T follicular helper cell (primary cell): ENCODE results near the gene TAF1B.
A peak's percentile ranks its signal among the peaks of the same experiment; 100 is the strongest.

Experiments used
- DNase-seq: peaks from one replicate; pipeline ENCODE4 v3.0.0-alpha.2; 2020; ENCODE audit warnings: low read depth
- total RNA-seq, 2 experiments: gene quantifications; one replicate each; lab custom pipeline; 2026; lab: John Stamatoyannopoulos, UW

The TAF1B gene
- total RNA-seq, result 26.2 to 33.4 reads per million in 2 experiments

DNA sequence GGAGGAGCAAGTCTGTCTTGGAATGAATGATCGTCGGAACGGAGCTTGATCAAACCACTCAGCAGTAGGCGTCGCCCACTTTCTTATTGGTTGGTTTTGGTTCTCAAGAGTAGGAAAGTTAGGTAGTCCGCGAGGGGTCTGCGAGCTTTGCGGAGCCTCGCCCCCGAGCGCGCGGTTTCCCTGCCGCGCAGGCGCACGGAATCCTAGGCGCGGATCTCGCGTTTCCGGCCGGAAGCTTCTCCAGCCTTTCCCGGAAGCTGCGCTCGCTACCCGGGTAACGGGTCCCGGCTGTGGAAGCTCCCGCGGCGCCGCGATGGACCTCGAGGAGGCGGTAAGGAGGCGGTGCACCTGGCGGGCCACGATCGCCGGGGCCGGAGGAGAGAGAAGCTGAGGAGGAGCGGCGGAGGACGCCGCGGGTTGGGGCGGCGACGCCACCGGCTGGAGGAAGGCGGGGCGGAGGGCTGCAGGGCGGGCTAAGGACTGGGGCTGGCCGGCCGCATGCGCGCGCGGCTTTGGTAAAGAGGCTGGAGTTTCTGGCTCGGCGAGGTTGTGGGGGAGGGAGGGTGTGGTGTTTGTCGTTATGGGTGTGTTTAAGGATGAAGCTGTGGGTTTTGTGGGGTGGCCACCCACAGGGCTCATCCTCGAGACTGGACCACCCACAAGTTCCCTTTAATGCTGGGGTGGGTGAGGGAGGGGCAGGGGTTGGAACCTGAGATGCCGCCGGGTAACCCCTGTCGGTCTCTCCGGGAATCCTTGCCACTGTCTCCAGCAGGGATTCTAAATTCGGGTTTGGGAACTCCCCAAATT lies at the start of gene TAF1B:
Gene TAF1B (plus strand): TSS at position 246 of the 807 bp plus-strand sequence. CDS start 68 bp downstream, at position 314.
- peak; percentile 66 for DNase-seq

DNA sequence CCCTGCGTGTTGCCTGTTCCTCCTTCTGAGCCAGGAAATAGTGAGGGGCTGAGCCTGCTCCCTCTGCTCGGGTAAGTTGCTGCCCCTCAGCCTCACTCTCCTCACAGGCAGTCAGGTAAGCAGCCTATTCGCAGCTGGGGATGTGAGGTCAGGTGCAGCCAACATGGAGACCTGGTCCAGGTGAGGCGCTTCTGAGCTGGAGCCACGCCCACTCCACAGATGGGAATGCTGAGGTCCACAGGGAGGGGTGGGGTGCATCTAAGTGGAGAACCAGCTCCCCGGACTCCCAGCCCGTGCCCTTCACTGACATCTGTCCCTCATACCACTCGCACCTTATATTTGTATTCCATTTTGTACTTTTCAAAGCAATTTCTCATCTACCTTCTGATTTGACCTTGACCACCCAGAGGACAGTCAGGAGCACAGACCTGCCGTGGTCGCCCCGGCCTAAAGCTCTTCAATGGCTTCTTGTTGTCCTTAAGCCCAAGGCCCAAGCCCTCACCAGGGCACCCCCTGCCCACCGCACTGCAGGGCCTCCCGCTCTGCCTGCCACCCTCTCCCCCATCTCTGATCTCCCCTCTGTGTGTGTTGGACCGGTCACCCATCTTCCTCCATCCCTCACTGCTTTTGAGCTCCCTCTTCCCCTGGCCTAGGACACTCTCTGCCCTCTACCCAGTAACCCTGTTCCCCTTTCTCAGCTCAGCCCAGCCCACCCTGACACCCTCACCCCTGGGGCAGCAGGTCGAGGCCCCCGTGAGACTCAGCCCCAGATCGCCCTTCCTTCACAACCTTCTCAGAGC lies 49.2 kb upstream of the TAF1B start:
- DNase-seq, result no peak

DNA sequence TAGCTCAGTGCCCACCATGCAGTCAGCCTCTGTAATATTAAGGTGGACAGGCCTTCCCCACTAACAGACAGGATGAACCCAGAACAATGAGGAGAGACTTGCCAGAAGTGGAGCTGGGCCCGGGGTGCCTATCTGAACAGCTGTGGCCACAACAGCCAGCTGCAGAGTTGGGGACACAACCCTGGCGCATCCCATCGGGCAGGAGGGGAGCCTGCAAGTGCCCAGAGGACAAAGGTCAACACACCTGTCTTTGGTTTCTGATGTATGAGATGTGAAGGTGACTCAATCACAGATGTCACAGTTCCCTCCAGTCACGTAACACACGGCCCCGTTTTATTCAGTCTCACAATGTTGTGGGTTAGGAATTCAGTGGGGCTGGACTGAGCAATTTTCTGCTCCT lies 48.2 kb upstream of the TAF1B start:
- DNase-seq, result no peak

DNA sequence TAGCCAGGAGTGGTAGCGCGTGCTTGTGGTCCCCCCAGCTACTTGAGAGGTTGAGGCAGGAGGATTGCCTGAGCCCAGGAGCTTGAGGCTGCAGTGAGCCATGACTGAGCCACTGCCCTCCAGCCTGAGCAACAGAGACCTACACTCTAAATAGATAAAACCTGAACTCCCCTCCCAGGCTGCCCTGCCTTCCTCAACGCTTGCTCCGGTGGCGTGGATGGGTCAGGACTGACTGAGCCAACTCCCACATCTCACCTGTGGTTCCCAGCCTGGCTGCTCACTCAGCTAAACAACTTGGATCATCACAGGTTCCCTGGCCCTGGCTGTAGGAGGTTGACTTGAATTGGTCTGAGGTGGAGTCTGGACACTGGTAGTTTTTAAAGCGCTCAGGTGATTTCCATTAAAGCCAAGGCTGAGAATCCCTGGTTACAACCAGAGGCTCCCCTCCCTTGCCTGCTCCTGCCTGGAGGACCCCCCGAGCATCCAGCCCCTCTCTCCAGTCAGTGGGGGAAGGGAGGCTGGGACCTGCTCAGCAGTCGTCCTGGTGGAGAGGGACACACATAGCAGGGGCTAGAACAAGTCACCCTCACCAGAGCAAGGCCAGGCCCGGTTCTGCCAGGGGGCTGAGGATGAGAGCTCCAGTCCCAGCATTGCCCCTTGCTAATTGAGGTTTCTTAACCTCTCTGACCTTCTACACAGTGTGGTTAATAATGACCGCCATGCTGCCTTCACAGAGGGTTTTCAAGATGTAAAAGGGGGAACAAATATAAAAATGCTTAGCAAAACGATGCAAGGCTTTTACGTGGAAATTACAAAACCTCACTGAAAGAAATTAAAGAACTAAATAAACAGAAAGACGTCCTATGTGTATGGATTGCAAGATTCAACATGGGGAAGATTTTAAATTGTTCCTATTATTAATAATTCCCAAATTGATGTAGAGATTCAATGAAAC lies 46.9 kb upstream of the TAF1B start:
- no peak for DNase-seq

DNA sequence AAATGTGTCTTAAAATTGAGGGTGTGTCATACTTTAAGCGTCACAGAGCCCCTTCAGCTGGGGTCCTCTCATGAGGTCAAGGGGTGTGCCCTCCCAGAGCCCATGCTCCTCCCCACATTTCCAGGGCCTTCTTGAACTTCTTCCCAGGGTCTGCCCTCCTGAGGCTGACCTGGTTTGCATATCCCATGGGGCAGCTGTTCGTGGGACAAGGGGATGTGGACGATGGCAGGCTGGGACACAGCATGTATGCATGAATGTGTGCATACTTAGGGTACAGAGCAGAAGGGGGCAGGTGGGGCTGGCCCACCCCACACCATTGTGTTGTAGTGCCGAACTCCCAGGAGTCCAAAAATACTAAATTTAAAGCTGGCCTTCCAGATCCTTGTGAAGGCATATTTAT lies 46.2 kb upstream of the TAF1B start:
- DNase-seq, result no peak

DNA sequence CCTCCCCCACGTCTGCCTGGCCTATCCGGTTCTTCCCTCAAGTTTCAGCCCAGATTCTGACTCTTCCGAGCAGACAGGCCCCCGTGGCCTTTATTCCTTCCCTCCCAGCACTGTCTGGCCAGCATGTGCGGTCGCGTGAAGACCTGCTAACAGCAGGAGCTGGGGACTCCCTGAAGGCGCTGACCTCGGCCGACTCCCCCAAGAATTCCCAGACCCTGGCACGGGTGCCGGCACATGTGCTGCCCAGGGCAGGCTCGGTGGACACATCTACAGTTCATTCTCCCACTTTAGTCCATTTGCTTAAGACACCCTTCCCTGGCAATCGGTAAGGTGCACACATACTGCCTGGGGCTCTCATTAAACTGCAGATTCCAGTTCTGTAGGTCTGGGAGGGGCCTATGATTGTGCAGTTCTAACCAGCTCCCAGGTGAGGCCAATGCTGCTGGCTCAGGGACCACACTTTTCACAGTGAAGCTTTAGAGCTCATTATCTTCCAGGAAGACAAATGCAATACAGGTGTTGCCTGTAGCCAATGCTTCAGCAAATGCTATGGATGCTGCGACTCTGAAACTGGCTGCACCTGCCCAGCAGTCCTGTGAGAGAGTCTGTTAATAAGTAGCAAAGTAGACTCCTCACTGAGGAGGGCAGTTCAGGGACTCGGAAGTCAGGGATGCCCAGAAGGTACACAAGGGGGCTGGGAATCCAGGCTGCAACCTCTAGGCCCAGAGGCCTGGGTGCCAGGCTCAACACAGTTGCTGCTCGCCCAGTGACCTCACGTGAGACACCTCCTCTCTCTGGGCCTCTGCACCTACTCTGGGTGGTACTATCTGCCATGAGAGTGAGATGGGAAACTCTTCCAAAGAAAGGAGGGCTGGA lies 45.4 kb upstream of the TAF1B start:
- no peak for DNase-seq

DNA sequence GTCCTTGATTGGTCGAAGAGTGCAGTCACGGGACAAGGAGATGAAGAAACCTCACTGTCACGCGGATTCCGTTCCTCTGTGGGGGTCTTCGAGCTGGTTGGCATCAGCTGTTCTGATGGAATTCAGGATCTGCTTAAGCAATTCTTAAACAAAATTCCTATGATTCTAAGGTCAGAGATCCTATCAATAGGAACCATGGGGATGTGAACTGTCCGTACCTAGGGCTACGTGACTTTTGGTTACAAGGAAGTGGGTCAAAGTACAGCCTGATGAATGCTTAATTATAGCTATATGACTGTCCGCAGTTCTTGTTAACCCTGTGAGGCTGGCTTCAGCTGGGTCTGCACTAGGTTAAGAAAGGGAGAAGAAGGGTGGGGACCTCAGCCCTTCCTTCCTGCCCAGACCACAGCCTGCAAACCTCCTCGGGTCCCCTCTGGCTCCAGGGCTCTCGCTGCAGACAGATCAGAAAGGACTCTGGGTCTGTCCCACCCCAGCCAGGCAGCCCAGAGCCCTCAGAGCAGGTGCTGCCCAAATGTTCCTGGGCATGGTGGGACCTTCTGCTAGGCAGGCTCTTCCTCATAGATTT lies 44.2 kb upstream of the TAF1B start:
- DNase-seq, result no peak

DNA sequence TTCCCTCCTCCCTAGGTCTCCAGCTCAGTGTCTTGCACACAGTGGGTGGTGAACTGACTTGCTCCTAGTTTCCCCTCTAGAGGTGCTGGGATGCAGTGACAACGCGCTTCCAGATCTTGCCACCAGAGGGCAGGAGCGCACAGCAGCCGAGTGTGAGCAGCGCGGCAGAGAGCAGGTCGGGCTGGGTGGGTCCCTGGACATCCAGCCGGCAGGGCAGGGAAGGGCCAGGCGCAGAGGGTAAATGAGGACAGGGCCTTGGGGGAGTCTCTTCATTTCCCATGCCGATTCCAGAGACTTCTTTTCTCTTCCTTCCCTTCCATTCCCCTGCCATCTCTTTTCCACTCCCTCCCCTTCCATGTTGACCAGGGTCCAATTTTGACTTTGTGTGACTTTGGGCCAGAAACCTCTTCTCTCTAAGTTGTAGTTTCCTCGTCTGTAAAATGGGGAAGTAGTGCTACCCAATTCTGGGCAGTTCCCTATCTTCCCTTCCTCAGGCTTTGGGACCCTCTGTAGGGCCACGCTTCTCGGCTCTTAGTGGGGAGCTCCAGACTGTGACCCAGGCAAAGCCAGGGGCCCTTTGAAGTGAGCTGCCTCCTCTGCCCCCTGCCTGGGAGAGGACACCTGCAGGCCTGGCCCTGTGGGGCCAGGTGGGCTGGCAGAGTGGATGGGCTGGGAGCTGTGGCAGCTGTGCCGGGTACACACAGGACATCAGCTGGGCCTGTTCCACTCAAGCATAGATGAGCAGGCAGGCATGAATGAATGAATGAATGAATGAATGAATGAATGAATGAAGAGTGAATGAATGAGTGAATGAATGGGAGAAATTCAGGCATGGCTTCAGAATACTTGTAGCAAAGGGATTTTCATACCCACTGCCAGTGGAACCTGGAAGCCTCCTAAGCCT lies 43.3 kb upstream of the TAF1B start:
- DNase-seq, result peak; percentile 74

DNA sequence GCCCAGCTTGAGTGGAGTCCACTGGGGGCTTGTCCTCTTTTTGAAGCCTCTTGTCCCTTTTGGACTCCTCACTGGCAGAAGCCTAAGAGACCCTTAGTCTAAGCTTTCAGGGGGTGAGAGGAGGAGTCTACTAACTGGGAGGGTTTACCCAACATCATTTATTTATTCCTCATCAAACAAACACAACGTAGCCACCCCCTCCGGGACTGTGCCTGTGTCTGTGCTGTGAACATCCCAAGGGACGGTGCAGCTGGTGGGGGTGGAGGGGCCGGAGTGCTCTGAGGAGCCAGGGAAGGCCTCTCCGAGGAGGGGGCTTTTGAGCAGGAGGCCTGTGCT lies 42.7 kb upstream of the TAF1B start:
- no peak for DNase-seq

DNA sequence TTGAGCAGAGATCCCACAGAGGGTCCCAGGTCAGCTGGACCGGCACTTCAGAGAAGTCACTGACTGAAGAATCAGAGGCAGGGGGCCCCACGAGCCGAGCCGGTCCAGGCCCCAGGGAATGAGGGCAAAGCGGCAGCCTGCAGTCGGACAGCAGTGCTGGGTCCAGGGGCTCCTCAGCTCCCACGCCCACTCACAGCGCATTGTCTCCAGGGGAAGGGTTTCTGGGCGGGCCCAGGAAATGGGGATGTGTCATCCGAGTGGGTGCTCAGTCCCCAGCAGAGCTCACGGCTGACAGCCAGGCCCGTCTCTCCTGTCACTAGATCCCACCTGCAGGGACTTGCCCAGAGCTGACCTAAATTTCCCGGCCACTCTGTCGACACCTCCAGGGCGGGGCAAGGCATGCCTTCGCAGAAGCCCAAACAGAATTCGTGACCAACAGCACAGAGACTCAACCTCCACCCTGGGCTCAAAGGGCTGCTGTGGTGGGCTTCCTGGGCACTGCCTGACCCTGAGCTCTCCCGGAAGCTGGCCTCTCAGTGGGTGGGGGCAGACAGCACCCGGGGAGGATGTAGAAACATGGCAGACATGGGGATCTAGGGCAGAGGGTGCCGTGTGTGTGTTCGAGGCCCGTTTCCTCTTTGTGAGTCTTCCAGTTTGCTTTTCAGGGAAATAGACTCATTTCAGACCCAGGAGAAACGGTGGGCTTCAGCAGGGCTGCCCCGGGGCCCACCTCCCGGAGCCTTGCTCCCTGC lies 42.1 kb upstream of the TAF1B start:
- no peak for DNase-seq

DNA sequence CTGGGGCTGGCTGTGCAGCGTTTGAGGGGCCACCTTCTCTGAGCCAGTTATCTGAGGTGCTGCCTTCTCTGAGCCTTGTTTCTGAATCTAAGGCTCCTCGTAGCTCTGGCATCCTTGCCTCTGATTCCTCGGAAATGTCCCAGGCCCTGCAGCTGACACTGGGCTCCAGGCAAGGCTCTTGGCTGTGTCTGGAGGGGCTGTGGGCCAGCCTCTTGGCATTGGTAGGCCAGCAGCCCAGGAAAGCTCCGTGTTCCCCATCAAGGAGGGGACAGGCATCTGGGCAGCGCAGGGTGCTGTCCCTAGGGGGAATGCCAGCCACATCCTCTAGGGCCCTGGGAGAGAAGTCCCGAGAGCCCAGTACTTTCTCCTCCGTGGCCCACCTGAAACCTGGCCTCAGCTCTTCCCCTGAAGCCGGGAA lies 40.7 kb upstream of the TAF1B start:
- DNase-seq, result no peak

DNA sequence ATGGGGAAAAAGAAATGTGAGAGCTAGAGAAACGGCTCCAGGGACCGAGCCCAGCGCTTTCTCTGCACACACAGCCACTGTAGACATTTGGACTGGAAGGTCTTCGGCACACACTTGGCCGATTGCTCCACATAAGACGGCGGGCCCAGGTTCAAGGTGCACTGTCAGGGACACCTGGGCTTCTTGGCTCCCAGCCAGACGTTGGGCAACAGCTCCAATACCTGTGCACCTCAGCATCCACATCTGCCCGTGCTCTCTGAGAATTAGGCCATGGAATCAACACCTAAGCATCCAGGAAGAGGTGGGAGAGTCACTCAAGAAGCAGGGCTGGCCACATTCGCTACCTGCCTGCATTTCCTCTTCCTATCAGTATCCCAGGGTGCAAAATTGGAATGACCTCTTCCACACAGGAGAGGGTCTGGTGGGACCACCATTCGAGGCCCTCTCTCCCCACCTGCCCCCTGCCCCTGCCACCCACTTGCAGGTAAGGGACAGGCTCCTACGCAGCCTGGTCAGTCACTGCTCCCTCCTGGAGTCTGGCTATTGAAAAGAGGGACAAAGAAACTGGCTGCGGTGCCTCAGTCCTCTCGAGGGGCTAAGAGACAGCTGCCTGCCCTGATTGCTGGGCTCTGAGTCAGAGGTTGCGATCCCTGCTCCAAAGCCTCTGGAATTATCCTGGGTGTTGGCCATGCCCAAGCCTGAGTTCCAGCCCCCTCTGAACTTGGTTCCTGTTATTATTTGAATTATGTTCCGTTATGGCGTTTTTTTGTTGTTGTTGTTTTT lies 40.1 kb upstream of the TAF1B start:
- DNase-seq, result no peak

DNA sequence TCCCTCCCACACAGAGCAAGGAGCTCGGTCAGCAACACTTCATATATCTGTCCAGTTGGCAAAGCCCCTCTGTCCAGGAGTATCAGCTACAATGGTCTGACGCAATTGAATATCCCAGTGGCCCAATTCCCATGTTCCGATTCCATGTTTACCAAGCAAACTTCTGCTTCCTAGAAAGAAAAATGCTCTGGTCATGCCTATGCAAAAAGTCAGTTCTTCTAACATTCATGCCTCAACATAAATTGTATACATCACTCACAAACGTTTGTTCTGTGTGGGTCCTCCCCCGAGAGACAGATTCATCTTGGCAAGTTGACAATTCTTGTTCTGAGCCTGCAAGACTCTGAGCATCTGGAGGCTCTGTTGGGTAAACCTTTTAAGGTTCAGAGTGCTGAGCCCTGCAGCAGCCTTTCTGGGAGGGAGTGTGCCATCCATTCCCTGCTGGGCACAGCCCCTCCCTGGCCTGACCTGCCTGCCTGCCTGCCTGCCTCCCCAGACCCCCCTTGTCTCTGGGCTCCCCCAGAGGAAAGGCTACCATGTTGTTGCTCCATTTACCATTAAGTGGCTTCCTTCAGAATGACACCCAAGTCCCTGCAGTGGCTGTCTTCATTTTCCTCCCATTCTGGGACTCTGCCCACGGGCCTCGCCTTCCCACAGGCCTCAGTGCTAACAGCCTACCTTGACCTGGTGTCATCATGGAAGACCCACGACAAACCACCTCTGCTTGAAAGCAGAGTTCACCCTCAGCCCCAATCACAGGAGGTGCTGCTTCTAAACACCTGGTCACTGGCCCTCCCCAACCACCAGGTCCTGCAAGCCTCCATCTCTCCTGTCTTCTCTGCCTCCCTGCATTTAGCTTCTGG lies 37.6 kb upstream of the TAF1B start:
- no peak for DNase-seq

DNA sequence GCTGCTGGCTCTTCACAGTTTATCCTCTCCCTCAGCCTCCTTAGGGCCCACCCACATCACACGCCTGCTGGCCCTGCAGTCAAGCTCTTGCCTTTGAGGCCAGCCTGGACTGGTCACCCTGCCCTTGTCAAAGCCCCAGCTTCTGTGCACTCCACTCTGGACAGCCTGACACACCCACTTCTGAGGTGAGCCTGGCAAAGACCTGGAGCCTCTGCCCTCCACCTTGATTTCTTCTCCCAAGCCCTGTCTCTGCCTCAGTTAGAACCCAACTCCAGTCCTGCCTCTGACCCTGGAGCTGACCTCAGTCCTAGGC lies 37.0 kb upstream of the TAF1B start:
- DNase-seq, result no peak

DNA sequence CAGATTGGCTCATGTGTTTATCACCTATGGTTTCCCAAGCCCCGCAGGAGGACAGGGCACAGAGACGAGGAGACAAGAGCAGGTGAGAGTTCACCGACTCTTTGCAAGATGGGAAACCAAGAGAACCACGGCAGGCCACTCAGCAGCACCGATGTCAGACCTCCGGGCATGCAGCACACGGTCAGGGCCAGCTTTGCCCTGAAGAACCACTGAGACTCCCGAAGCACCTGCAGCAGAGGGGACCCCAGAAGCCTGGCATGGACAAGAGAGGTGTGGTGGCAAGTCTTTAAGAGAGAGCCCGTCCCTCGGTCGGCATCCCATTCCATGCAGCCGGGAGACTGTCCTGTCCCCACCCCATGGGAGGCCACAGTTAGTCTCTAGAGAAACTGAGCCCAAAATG lies 36.6 kb upstream of the TAF1B start:
- DNase-seq, result no peak

DNA sequence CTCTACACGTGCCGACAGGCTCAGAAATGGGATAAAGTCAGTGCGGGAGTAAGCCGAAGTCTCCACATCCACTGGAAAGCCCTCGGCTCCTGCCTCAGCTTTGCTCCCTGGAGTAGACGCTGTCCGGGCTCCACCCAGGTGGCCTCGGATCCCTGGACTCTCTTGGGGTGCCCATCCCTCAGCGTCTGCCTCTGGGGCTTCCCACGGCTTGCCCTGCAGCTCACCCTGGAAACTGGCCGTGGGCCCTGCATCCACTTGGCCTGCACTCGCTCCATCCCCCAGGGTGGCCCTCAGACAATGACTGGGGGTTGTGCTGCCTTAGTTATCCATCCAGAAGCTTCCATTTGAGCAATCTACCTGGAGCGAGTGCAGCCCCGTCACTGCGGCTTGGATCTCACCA lies 36.2 kb upstream of the TAF1B start:
- no peak for DNase-seq

DNA sequence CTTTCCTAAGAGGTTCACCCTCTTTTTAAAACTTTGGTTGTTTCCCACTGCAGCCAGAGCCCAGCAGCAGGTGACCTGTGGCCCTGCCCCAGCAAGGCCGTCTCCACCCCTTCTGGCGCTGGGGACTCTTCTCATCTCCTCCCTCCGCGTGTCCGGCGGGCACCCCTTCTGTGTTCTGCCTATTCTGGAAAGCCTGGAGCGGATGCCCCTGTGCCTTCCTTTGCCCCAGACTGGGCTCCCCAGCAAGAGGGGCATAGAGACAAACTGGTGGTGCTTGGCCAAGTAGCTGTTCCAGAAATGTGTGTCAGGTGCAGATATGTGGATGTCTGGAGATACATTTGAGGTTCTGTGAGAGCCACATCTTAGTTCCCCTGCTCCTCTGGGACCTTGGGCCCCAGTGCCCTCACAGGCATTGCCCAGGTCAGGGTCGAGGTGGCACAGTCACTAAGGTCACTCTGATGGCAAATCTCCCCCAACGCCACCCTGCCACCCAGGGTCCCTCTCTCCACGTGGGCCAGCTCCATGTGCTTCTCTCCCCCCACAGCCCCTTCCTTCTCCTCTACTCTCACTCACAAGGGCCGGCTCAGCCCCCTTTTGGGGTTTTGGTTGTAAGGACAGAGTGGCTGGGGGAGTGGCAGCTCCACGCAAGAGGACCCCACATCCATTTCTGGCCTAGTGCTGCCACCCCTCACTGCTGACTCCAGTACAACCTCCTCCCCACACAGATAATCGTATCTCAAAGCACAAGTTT lies 35.5 kb upstream of the TAF1B start:
- DNase-seq, result no peak
